Activated CD4-positive, alpha-beta T cell treated with anti-CD3 and anti-CD28 coated beads, Interleukin-2, Interleukin-6, amounts not matched to agents 100 ng/mL and 50 ng/mL, durations not matched to agents 16 hours and 8 hours (primary cell): Measurements from ENCODE around the gene IL2RG.

Experiments used
- DNase-seq: peaks from one replicate; pipeline ENCODE4 v3.0.0-alpha.2; 2020

Gene IL2RG

GRCh38 chrX:71111141-71111843 lies at the start of gene IL2RG:
TSS of gene IL2RG (minus strand) at chrX:71111577. CDS start at chrX:71111539, 38 bp downstream.
- peak; percentile 93 for DNase-seq

- no peak for DNase-seq
Observed at GRCh38 chrX:71160475-71160874, 49.1 kb upstream of the IL2RG start.

- no peak for DNase-seq
Observed at GRCh38 chrX:71159335-71159734, 48.0 kb upstream of the IL2RG start.

- DNase-seq, result no peak
Observed at GRCh38 chrX:71158603-71159002, 47.2 kb upstream of the IL2RG start.

GRCh38 chrX:71154641-71155040 lies 43.3 kb upstream of the IL2RG start:
- DNase-seq, result no peak

GRCh38 chrX:71154196-71154595 lies 42.8 kb upstream of the IL2RG start:
- no peak for DNase-seq

GRCh38 chrX:71151366-71151765 lies 40.0 kb upstream of the IL2RG start:
- no peak for DNase-seq

- no peak for DNase-seq
Observed at GRCh38 chrX:71148278-71148663, 36.9 kb upstream of the IL2RG start.

GRCh38 chrX:71147496-71148277 lies 36.3 kb upstream of the IL2RG start:
- DNase-seq, result no peak

- DNase-seq, result no peak
Observed at GRCh38 chrX:71144651-71145050, 33.3 kb upstream of the IL2RG start, which contains the start of gene NLGN3. TSS of gene NLGN3 (plus strand) at chrX:71144841. CDS start at chrX:71147750, 2,909 bp downstream.

- DNase-seq, result no peak
Observed at GRCh38 chrX:71143508-71143907, 32.1 kb upstream of the IL2RG start.

GRCh38 chrX:71140440-71140839 lies 29.1 kb upstream of the IL2RG start:
- DNase-seq, result no peak

- DNase-seq, result no peak
Observed at GRCh38 chrX:71131510-71131909, 20.1 kb upstream of the IL2RG start.

GRCh38 chrX:71128915-71129765 lies 17.8 kb upstream of the IL2RG start:
- peak; percentile 80 for DNase-seq

- no peak for DNase-seq
Observed at GRCh38 chrX:71128166-71128833, 16.9 kb upstream of the IL2RG start.

GRCh38 chrX:71118985-71119535 lies 7.7 kb upstream of the IL2RG start:
- no peak for DNase-seq

GRCh38 chrX:71118032-71118984 lies 6.9 kb upstream of the IL2RG start, which contains the start of gene MED12:
TSS of gene MED12 (plus strand) at chrX:71118596. CDS start at chrX:71118755, 159 bp downstream.
- peak; percentile 86 for DNase-seq

- no peak for DNase-seq
Observed at GRCh38 chrX:71117358-71117757, 6.0 kb upstream of the IL2RG start.

- peak; percentile 53 for DNase-seq
Observed at GRCh38 chrX:71111921-71112431, 599 bp upstream of the IL2RG start.

- no peak for DNase-seq
Observed at GRCh38 chrX:71109051-71109450, 2.3 kb downstream of the IL2RG start.
